GM21381 (cell line): ENCODE results near the gene CCNE1.
"Not testable (repeated sequence)": the region's sequence is repeated elsewhere in the genome, so short reads cannot be mapped to it uniquely, and the experiment has no call there.

Experiments
- ATAC-seq: cut with Tn5 transposase; IDR thresholded peaks from one replicate; pipeline ENCODE4 v1.9.1; 2021; ENCODE audit warnings: mild to moderate bottlenecking, moderate library complexity; ENCODE audit not compliant: unreplicated experiment

CCNE1 gene

DNA sequence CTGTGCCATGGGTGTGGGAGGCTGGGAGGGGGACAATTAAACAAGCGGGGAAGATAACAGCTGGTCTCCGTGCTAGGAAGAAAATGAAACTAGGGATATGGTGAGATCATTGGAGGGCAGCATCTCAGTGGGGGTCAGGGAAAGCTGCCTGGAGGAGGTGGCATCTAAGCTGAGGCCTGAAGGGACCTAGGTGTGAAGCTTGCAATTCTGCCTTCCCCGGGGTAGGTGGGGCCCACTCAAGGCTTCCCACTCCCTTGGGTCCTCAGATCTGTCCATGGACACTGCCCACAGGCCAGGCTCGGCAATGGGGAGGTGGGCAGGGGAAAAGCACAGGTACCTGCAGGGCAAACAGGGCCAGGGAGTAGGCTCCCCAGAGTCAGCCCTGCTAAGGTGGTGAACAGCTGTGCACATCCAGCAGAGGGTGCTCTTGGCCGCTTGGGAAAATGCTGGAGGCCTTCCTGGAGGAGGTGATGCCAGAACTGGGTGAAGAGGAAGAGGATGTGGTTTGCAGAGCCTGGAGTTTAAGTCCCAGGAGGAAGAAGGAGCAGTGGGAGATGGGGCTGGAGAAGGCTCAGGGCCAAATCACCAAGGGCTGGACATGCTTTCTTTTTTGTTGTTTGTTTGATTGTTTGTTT lies 25.7 kb upstream of the CCNE1 start:
- no peak for ATAC-seq

- no peak for ATAC-seq
These were observed 24.5 kb upstream of the CCNE1 start for GRCh38 chr19:29787281-29787680.

- ATAC-seq, result no peak
These were observed 22.8 kb upstream of the CCNE1 start for GRCh38 chr19:29789007-29789406.

GRCh38 chr19:29793116-29793727 lies 18.6 kb upstream of the CCNE1 start:
- ATAC-seq, result no peak

GRCh38 chr19:29794490-29794889 lies 17.3 kb upstream of the CCNE1 start:
- ATAC-seq, result not testable (repeated sequence)

GRCh38 chr19:29795461-29796172 lies 16.2 kb upstream of the CCNE1 start:
- no peak for ATAC-seq

- no peak for ATAC-seq
These were observed 15.6 kb upstream of the CCNE1 start for GRCh38 chr19:29796173-29796573.

DNA sequence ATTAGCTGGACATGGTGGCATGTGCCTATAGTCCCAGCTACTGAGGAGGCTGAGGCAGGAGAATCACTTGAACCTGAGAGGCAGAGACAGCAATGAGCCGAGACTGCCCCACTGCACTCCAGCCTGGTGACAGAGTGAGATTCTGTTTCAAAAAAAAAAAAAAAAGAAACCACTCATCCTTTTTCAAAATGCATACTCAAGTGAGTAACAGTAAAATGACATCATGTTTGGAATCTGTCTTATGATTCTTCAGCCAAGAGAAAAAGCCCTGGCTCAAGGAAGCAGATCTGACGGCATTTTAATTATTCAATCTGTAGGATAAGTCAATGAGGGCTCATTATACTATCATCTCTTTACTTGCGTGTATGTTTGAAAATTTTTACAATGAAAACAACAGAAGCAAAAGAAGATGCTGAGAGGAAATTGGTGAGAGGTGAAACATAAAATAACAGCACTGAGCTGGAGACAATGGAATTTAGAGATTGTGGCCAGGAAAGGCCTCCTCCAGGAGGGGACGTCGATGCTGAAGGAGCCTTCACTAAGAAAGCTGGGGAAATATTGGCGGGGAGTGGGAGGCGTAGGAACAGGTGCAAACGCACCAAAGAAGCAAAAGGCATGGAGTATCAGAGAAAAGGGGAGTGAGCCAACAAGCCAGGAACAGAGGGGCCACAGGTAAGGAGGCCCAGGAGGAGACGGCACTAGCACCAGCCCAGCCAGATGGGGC lies 12.9 kb upstream of the CCNE1 start:
- no peak for ATAC-seq

DNA sequence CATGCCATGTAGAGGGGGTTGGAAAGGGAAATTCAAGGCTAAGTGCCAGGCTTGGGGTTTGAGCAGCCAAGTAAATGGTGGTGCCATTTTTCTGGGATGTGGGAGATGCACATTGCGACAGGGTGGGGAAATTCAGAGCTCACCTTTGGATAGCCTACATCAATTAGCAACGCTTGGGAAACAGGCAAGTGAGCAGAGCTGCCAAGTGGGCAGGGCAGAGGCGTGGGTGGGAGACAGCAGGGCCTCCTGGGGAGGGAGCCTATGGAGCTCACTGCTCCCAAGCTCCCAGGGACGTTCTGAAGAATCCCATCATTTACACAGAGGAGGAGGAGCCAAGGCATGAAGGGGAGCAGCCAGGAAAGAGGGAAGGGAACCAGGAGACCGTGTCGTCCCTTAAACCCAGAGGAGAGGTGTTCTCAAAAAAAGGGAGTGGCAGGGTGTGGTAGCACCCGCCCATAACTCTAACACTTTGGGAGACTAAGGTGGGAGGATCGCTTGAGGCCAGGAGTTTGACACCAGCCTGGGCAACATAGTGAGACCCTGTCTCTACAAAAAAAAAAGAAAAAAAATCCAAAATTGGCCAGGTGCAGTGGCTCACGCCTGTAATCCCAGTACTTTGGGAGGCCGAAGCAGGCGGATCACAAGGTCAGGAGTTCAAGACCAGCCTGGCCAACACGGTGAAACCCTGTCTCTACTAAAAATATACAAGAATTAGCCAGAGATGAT lies 11.5 kb upstream of the CCNE1 start:
- ATAC-seq, result no peak

DNA sequence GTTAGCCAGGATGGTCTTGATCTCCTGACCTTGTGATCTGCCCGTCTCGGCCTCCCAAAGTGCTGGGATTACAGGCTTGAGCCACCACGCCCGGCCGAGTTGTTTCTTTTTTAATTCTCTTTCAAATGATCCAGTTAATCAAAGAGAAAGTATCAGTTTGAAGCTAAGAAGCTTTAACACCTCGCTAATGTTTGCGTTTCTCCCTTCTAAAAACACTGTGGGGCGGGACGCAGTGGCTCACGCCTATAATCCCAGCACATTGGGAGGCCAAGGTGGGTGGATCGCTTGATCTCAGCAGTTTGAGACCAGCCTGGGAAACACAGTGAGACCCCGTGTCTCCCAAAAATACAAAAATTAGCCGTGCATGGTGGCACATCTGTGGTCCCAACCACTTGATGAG lies 7.8 kb upstream of the CCNE1 start:
- ATAC-seq, result not testable (repeated sequence)

DNA sequence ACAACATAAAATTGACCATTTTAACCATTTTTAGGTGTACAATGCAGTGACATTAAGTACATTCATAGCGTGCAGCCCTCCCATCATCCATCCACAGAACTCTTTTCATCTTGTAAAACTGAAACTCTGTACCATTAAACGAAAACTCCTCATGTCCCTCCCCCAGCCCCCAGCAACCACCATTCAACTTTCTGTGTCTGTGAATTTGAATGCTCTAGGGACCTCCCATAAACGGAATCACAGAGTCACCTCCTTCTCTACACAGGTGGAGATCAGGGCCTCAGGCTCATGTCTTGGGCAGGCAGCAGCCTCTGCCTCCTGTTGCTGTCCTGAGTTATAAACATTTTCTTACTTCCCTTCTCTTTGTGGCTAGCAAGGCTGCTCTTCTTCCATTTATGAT lies 7.3 kb upstream of the CCNE1 start:
- no peak for ATAC-seq

DNA sequence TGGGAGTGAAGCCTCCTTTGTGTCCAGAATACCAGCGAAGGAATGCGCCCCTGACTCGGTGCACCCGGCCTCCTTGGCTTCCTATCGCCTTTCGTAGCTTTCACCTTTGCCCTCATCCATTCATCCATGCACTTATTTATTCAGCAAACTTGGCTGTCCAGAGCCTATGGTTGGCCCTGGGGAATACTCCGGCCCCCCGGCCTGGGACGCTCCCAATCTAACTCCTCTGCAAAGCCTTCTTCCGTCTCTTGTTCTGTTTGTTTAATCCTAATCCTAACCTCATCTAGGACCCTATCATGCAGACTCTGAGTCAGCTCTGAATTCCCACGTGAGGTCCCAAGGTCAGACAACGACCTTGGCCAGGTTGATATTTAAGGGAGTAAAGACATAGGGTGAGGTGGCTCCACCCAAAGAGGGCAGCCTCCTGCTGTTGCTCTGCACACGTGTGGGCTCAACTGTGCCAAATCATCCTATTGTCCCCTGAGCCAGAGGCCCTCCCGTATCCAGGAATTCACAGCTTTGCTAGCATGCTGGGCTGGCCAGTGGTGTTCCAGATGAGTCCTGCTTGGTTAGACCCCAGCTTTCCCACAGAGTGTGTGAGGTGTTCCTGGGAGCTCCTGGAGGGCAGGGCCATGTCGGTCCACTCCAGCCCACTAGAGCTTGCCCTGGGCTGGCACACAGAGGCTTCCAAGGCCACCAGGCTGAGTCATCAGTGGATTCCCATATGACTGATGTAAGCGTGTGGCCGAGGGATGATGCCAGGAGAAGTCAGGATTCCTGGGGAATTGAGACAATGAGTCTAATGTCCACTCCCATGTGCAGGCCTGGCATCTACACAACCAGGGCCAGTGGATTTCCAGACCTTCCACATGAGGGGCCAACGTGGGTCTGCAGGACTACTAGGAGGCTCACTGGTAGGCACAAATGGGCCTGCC lies 6.5 kb upstream of the CCNE1 start:
- ATAC-seq, result no peak

- ATAC-seq, result no peak
These were observed 5.5 kb upstream of the CCNE1 start for GRCh38 chr19:29806098-29806866.

DNA sequence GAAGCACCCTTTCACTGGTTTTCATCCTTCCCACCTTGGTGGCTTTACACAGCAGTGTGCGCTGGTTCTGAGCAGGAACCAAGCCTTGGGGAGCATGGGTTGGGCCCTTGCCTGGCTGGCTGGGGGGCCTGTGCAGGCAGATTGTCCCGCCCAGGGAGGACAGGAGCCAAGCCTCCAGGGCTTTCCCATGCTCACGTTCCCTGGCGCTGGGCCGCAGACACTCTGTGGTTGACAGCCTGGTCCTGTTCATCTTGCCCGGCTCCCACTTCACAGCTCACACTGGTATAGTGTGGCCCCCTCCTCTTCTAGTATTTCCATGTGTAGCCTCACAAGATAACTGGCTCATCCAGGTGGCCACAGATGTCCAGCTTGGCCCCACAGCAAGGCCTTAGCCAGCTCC lies 4.6 kb upstream of the CCNE1 start:
- no peak for ATAC-seq

DNA sequence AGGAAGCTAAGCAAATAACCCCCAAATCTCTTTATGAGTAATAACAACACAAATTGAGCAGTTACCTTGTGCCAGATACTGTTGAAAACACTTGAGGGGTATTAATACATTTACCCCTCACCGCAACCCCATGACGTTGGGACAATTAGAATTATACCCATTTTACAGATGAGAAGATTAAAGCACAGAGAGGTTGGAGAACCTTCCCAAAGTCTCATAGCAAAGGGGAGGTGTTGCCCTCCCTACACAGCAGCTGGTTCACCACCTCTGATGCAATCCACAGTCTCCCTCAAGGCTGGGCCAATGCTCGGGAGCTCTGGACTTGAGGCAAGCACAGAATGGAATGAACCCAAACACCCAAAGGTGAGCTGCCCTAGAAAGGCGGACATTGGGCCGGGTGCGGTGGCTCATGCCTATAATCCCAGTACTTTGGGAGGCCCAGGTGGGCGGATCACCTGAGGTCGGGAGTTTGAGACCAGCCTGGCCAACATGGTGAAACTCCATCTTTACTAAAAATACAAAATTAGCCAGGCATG lies 3.9 kb upstream of the CCNE1 start:
- no peak for ATAC-seq

DNA sequence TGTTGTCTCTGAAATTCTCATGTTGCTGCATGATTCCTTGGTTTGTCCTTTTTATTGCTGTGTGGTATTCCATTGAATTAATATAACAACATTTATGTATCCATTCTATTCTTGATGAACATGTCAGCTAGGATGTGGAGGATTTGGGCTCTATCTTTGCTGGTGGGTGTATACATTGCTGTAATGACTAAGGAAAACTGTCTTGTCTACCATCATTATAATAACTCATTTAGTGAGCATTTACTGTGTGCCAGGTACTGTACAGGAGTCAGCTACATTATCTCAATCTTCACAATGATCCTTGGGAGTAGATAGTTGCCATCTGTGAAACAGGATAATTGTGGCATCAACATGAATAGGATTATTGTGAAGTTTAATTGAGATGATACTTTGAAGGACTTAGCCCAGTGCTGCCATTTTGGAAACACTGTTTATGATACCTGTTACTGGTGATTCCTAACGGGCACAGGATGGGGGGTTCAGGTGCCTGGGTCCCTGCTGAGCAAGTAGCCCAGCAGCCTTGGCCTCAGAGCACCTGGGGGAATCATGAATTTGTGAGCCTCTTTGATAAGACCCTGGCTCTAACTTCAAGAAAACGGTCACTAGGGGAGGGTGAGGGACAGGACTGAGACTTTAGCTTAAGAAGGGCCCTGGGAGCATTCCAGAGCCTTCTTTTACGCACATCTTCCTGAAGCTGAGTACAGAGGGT lies 1.8 kb upstream of the CCNE1 start:
- no peak for ATAC-seq

GRCh38 chr19:29810504-29810871 lies 1.3 kb upstream of the CCNE1 start:
- ATAC-seq, result no peak
